Left hindlimb (tissue), 1 donor: ENCODE measurements around the gene MAP6D1.
"Not testable (repeated sequence)": the region's sequence is repeated elsewhere in the genome, so short reads cannot be mapped to it uniquely, and the experiment has no call there.

Experiments used
- DNase-seq: peaks from one replicate; pipeline ENCODE4 v3.0.0-alpha.2; 2018

MAP6D1 gene

GRCh38 chr3:183796372-183796771, 29.0 kb downstream of the MAP6D1 start:
- DNase-seq = no peak

GRCh38 chr3:183794452-183794851, 30.9 kb downstream of the MAP6D1 start:
- no peak for DNase-seq

GRCh38 chr3:183792976-183793375, 32.4 kb downstream of the MAP6D1 start:
- DNase-seq = no peak

- DNase-seq = no peak
Observed at GRCh38 chr3:183790700-183791099, 34.7 kb downstream of the MAP6D1 start.

GRCh38 chr3:183789826-183790225, 35.6 kb downstream of the MAP6D1 start:
- DNase-seq = no peak

GRCh38 chr3:183784503-183784902, 40.9 kb downstream of the MAP6D1 start:
- not testable (repeated sequence) for DNase-seq

GRCh38 chr3:183782576-183783276, 42.7 kb downstream of the MAP6D1 start:
- DNase-seq = no peak

- no peak for DNase-seq
Observed at GRCh38 chr3:183781246-183781645, 44.1 kb downstream of the MAP6D1 start.

GRCh38 chr3:183779896-183780465, 45.4 kb downstream of the MAP6D1 start:
- no peak for DNase-seq

- DNase-seq = no peak
Observed at GRCh38 chr3:183777016-183777618, 48.3 kb downstream of the MAP6D1 start.

- DNase-seq = not testable (repeated sequence)
Observed at GRCh38 chr3:183776451-183776850, 48.9 kb downstream of the MAP6D1 start.

- DNase-seq = peak; percentile 38
Observed at GRCh38 chr3:183775781-183776180, 49.6 kb downstream of the MAP6D1 start.

GRCh38 chr3:183774631-183775030, 50.7 kb downstream of the MAP6D1 start:
- DNase-seq = no peak

GRCh38 chr3:183769453-183769852, 55.9 kb downstream of the MAP6D1 start:
- DNase-seq = no peak

GRCh38 chr3:183768114-183768513, 57.3 kb downstream of the MAP6D1 start:
- DNase-seq = no peak

GRCh38 chr3:183766745-183767606, 58.4 kb downstream of the MAP6D1 start:
- DNase-seq = peak; percentile 64

GRCh38 chr3:183766107-183766506, 59.3 kb downstream of the MAP6D1 start:
- DNase-seq = no peak
